Astrocyte (in vitro differentiated cells and primary cell): ENCODE results near the gene MTRFR. TPM values are rescaled to one million over a fixed set of nuclear protein-coding genes. Genes with fewer than 3 reads are reported as not detected.
A peak's percentile ranks its signal among the peaks of the same experiment; 100 is the strongest.

Experiments
- DNase-seq: peaks from one replicate; pipeline ENCODE4 v3.0.0-alpha.2; 2010; ENCODE audit warnings: low read depth
- FAIRE-seq: peaks from 2 replicates; lab custom pipeline; 2011; peaks lifted over from hg19 to GRCh38; lab: Jason Lieb, UNC
- H2AFZ ChIP-seq: 2 replicates; pipeline ENCODE4 v1.6.0; 2012; ENCODE audit warnings: low read depth, low read length, inconsistent platforms
- H3K27ac ChIP-seq: 2 replicates; pipeline ENCODE4 v1.5.1; 2011; ENCODE audit warnings: low read depth, low read length, inconsistent platforms
- H3K27me3 ChIP-seq: 2 replicates; pipeline ENCODE4 v1.6.0; 2011; ENCODE audit warnings: low read length, inconsistent platforms; ENCODE audit not compliant: insufficient read depth
- H3K36me3 ChIP-seq: 2 replicates; pipeline ENCODE4 v1.5.1; 2011; ENCODE audit warnings: low read length, inconsistent platforms; ENCODE audit not compliant: insufficient read depth
- H3K4me1 ChIP-seq: 2 replicates; pipeline ENCODE4 v1.5.1; 2011; ENCODE audit warnings: low read length, inconsistent platforms; ENCODE audit not compliant: insufficient read depth
- H3K4me2 ChIP-seq: 2 replicates; pipeline ENCODE4 v1.6.0; 2012; ENCODE audit warnings: low read length, inconsistent platforms
- H3K4me3 ChIP-seq: 2 replicates; pipeline ENCODE4 v1.5.1; 2011; ENCODE audit warnings: low read depth, mild to moderate bottlenecking, low read length, inconsistent platforms; ENCODE audit not compliant: insufficient read depth
- H3K79me2 ChIP-seq: 2 replicates; pipeline ENCODE4 v1.6.0; 2012; ENCODE audit warnings: mild to moderate bottlenecking, low read length, inconsistent platforms; ENCODE audit not compliant: insufficient read depth
- H3K9ac ChIP-seq: 2 replicates; pipeline ENCODE4 v1.6.0; 2012; ENCODE audit warnings: mild to moderate bottlenecking, low read length, inconsistent platforms
- H3K9me3 ChIP-seq: 2 replicates; pipeline ENCODE4 v1.5.1; 2012; ENCODE audit warnings: low read depth, mild to moderate bottlenecking, low read length, inconsistent platforms; ENCODE audit not compliant: insufficient read depth
- H4K20me1 ChIP-seq: 2 replicates; pipeline ENCODE4 v1.6.0; 2012; ENCODE audit warnings: low read length, inconsistent platforms; ENCODE audit not compliant: insufficient read depth
- H3K27ac Mint-ChIP-seq: one replicate; pipeline ENCODE4 v1.8.0; 2021; ENCODE audit warnings: mild to moderate bottlenecking, mixed read lengths; ENCODE audit not compliant: unreplicated experiment
- H3K27me3 Mint-ChIP-seq: one replicate; pipeline ENCODE4 v1.8.0; 2021; ENCODE audit warnings: low read depth, mixed read lengths; ENCODE audit not compliant: unreplicated experiment
- H3K36me3 Mint-ChIP-seq: one replicate; pipeline ENCODE4 v1.8.0; 2021; ENCODE audit warnings: low read depth, mixed read lengths; ENCODE audit not compliant: unreplicated experiment
- H3K4me1 Mint-ChIP-seq: one replicate; pipeline ENCODE4 v1.8.0; 2021; ENCODE audit warnings: low read depth, mixed read lengths; ENCODE audit not compliant: unreplicated experiment
- H3K4me3 Mint-ChIP-seq: one replicate; pipeline ENCODE4 v1.8.0; 2021; ENCODE audit warnings: mild to moderate bottlenecking, moderate library complexity, mixed read lengths; ENCODE audit not compliant: unreplicated experiment
- H3K9me3 Mint-ChIP-seq: one replicate; pipeline ENCODE4 v1.8.0; 2021; ENCODE audit warnings: mild to moderate bottlenecking, mixed read lengths; ENCODE audit not compliant: unreplicated experiment
- CTCF ChIP-seq: IDR thresholded peaks from 2 replicates; pipeline ENCODE4 v1.5.1; 2011; ENCODE audit warnings: low read depth, mild to moderate bottlenecking, inconsistent platforms, low read length, moderate library complexity; ENCODE audit not compliant: insufficient read depth
- EZH2 ChIP-seq: IDR thresholded peaks from 2 replicates; pipeline ENCODE4 v1.6.1; 2012; ENCODE audit warnings: mild to moderate bottlenecking, low read length, inconsistent platforms; ENCODE audit not compliant: insufficient read depth
- total RNA-seq: library from RNA; stranded (reverse); gene quantifications from 2 replicates; pipeline ENCODE4 v1.2.1, GENCODE V29; 2021

Gene MTRFR
- total RNA-seq, 1 donor from 2014 or later: 12.4 TPM

- Histone ChIP-seq H3K27me3 (no peaks in the 10 kb centered on the region), H3K79me2 (peaks cover 70% of the 10 kb centered on the region), H3K9ac (peak overlapping the region; percentile 97), H3K4me3 (peak overlapping the region; percentile 97), H4K20me1 (peaks cover 50% of the 10 kb centered on the region), H3K4me2 (peak overlapping the region; percentile 100), H3K36me3 (peaks cover 5% of the 10 kb centered on the region), H2AFZ (peak overlapping the region; percentile 77), H3K9me3 (no peaks in the 10 kb centered on the region), H3K27ac (peak overlapping the region; percentile 88), H3K4me1 (peaks cover 35% of the 10 kb centered on the region)
- Mint-ChIP-seq H3K36me3 (peaks cover 6% of the 10 kb centered on the region), H3K9me3 (no peaks in the 10 kb centered on the region), H3K4me1 (peaks cover 5% of the 10 kb centered on the region), H3K27ac (peak overlapping the region; percentile 97), H3K27me3 (no peaks in the 10 kb centered on the region), H3K4me3 (peak overlapping the region; percentile 97)
- FAIRE-seq (no peak), DNase-seq (peak; percentile 65)
- no peak for TF ChIP-seq CTCF
- TF ChIP-seq EZH2: no peak
These were observed 36.2 kb downstream of the MTRFR start for GRCh38 chr12:123269395-123269892.

GRCh38 chr12:123269896-123270213 lies 36.6 kb downstream of the MTRFR start:
- TF ChIP-seq EZH2 (no peak), CTCF (no peak)
- H3K27me3 Mint-ChIP-seq: no peaks in the 10 kb centered on the region
- H3K36me3 Mint-ChIP-seq: peaks cover 4% of the 10 kb centered on the region
- H3K36me3 ChIP-seq: peaks cover 5% of the 10 kb centered on the region
- no peak for FAIRE-seq
- peak overlapping the region; percentile 97 for H3K27ac Mint-ChIP-seq
- peak overlapping the region; percentile 88 for H3K27ac ChIP-seq
- H3K4me2 ChIP-seq: peak overlapping the region; percentile 100
- H3K4me3 Mint-ChIP-seq: peak overlapping the region; percentile 97
- H3K9ac ChIP-seq: peak overlapping the region; percentile 97
- no peaks in the 10 kb centered on the region for H3K27me3 ChIP-seq
- peak overlapping the region; percentile 97 for H3K4me3 ChIP-seq
- H2AFZ ChIP-seq: peak overlapping the region; percentile 62
- peaks cover 66% of the 10 kb centered on the region for H3K79me2 ChIP-seq
- H3K9me3 ChIP-seq: no peaks in the 10 kb centered on the region
- DNase-seq: no peak
- peaks cover 35% of the 10 kb centered on the region for H3K4me1 ChIP-seq
- peaks cover 5% of the 10 kb centered on the region for H3K4me1 Mint-ChIP-seq
- no peaks in the 10 kb centered on the region for H3K9me3 Mint-ChIP-seq
- peaks cover 45% of the 10 kb centered on the region for H4K20me1 ChIP-seq

GRCh38 chr12:123270214-123271000 lies 37.2 kb downstream of the MTRFR start:
- peaks cover 35% of the 10 kb centered on the region for H3K4me1 ChIP-seq
- FAIRE-seq (no peak), DNase-seq (peak; percentile 20)
- H3K79me2 ChIP-seq: peaks cover 60% of the 10 kb centered on the region
- TF ChIP-seq EZH2 (no peak), CTCF (no peak)
- H3K27me3 Mint-ChIP-seq: no peaks in the 10 kb centered on the region
- no peaks in the 10 kb centered on the region for H3K9me3 ChIP-seq
- H3K36me3 Mint-ChIP-seq: peaks cover 4% of the 10 kb centered on the region
- H3K9me3 Mint-ChIP-seq: no peaks in the 10 kb centered on the region
- no peaks in the 10 kb centered on the region for H3K27me3 ChIP-seq
- peaks cover 5% of the 10 kb centered on the region for H3K36me3 ChIP-seq
- peak overlapping the region; percentile 97 for H3K4me3 Mint-ChIP-seq
- peak overlapping the region; percentile 97 for H3K4me3 ChIP-seq
- peak overlapping the region; percentile 97 for H3K27ac Mint-ChIP-seq
- peak overlapping the region; percentile 62 for H2AFZ ChIP-seq
- peak overlapping the region; percentile 100 for H3K4me2 ChIP-seq
- H3K4me1 Mint-ChIP-seq: peaks cover 5% of the 10 kb centered on the region
- H3K27ac ChIP-seq: peak overlapping the region; percentile 88
- H4K20me1 ChIP-seq: peaks cover 40% of the 10 kb centered on the region
- H3K9ac ChIP-seq: peak overlapping the region; percentile 97
